GM19238 (cell line): ENCODE results near the gene SNRNP48.

Experiments
- DNase-seq: peaks from one replicate; pipeline ENCODE4 v3.0.0; 2011; ENCODE audit warnings: low spot score; ENCODE audit not compliant: insufficient read length

SNRNP48 gene

GRCh38 chr6:7640607-7641577 is 50.9 kb downstream of the SNRNP48 start:
- DNase-seq, result no peak

- DNase-seq, result no peak
These were observed 52.8 kb downstream of the SNRNP48 start for GRCh38 chr6:7642791-7643190.

GRCh38 chr6:7644417-7644816 is 54.4 kb downstream of the SNRNP48 start:
- no peak for DNase-seq

GRCh38 chr6:7646394-7646793 is 56.4 kb downstream of the SNRNP48 start:
- DNase-seq, result no peak

GRCh38 chr6:7647504-7647903 is 57.5 kb downstream of the SNRNP48 start:
- peak; percentile 8 for DNase-seq

- DNase-seq, result no peak
These were observed 59.2 kb downstream of the SNRNP48 start for GRCh38 chr6:7649037-7649810.

GRCh38 chr6:7650878-7651277 is 60.9 kb downstream of the SNRNP48 start:
- no peak for DNase-seq

- no peak for DNase-seq
These were observed 63.0 kb downstream of the SNRNP48 start for GRCh38 chr6:7652957-7653356.

GRCh38 chr6:7656355-7656754 is 66.4 kb downstream of the SNRNP48 start:
- no peak for DNase-seq

GRCh38 chr6:7658543-7658942 is 68.5 kb downstream of the SNRNP48 start:
- DNase-seq, result no peak

- no peak for DNase-seq
These were observed 71.4 kb downstream of the SNRNP48 start for GRCh38 chr6:7661364-7661763.
